Body of pancreas (tissue), 4 donors: ENCODE results near the gene UBE2N. TPM values are rescaled to one million over a fixed set of nuclear protein-coding genes. Genes with fewer than 3 reads are reported as not detected.
"Not testable (repeated sequence)": the region's sequence is repeated elsewhere in the genome, so short reads cannot be mapped to it uniquely, and the experiment has no call there.

Experiments
- ATAC-seq: fragments of 150-250 bp; one replicate; pipeline ENCODE4 v1.9.1; 2016
- DNase-seq, 4 donors: peaks; one replicate each; pipeline ENCODE4 v3.0.0-alpha.2; 2019
- H3K27ac ChIP-seq, 4 donors: fragments of 200-600 bp; sonication (generic); 1 replicate in 3 of 4; 2 replicates in 1 of 4; pipeline versions ENCODE4 v1.5.1 to v1.6.1; 2016 to 2019; ENCODE audit warnings: mild to moderate bottlenecking in 1 of 4, mixed read lengths in 1 of 4, moderate library complexity in 1 of 4
- H3K27me3 ChIP-seq, 2 donors: fragments of 200-600 bp; sonication (generic); one replicate each; pipeline ENCODE4 v1.6.0; 2016; ENCODE audit warnings: mild to moderate bottlenecking in 1 of 2
- H3K36me3 ChIP-seq, 2 donors: fragments of 200-600 bp; sonication (generic); replicated peaks in 1 of 2; 2 replicates each; pipeline ENCODE4 v1.5.1; 2016; ENCODE audit warnings: low read depth in 2 of 2; ENCODE audit not compliant: insufficient read depth in 1 of 2
- H3K4me1 ChIP-seq: fragments of 200-600 bp; sonication (generic); one replicate; pipeline ENCODE4 v1.6.0; 2016
- H3K4me3 ChIP-seq, 2 donors: fragments of 200-600 bp; sonication (generic); 1 replicate in 1 of 2; 2 replicates in 1 of 2; pipeline ENCODE4 v1.5.1; 2016 to 2019
- H3K9me3 ChIP-seq, 3 donors: fragments of 200-600 bp; sonication (generic); 1 replicate in 2 of 3; 2 replicates in 1 of 3; pipeline ENCODE4 v1.5.1; 2016
- POLR2A ChIP-seq, 3 donors: fragments of 450-650 bp; IDR thresholded peaks; one replicate each; pipeline ENCODE4 v1.6.1; 2016; ENCODE audit warnings: antibody characterized with exemption in 3 of 3, mild to moderate bottlenecking in 2 of 3
- WGBS, 2 donors: methylation state at CpG; one replicate each; pipeline ENCODE4 v1.1.5; 2017; 5-methylcytosine and 5-hydroxymethylcytosine counted together
- intact Hi-C: fragments of 100-400 bp; cut with DNase I; formaldehyde crosslinking; loops from one replicate; pipeline ENCODE4 v1.15.1; 2023
- total RNA-seq, 2 donors: library from RNA; depleted of rRNA; stranded (reverse); fragments of >200 nt; gene quantifications; one replicate each; pipeline ENCODE4 v1.1.0, GENCODE V29; 2016
- TF ChIP-seq, protein P1 (sequence below), 7 experiments: fragments of 450-650 bp in 4 of 7; fragments of 200-600 bp in 3 of 7; sonication (generic) in 3 of 7; IDR thresholded peaks; one replicate each; pipeline ENCODE4 v1.5.1; 2016 to 2019; ENCODE audit warnings: antibody characterized with exemption in 7 of 7

Gene UBE2N
- total RNA-seq, 2 donors from 2014 or later = 6.9 to 11.2 TPM

DNA sequence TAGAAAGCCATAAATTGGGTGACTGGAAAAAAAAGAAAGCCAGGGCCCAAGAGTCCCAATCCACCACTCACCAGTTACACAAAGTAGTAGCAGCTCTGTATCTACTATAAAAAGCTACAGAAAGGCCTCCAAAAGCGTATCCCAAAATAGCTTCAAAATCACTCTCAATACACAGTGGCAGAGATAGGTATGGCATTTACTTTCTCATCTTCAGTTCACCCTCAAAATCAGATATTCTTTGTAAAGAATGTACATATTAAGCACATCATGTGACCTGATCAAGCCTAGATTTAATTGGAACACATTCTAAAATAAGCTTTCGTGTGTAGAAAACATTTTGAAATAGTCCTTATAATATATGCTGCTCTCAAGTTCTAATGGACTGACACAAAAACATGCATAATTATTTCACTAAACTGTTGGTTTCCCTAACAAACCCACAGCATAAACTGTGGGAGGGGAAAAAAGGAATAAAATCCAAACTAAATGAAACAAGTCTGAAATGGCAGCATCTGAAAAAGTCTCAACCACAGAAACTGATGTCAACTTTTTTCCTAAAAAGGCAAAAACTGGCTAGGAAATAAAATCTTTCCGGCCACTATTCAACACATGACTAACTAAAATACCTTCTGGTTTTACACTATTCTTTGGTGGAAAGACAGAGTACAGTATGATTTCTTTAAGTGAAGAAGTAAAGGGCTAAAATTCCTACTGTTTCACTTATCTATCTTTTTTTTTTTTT is 25.9 kb downstream of the UBE2N start:
- intact Hi-C loops = no loop called here
- Histone ChIP-seq H3K27ac (no peak overlapping the region), H3K9me3 (no peaks in the 10 kb centered on the region), H3K4me3 (no peak overlapping the region), H3K27me3 (no peaks in the 10 kb centered on the region), H3K4me1 (peaks cover 30% of the 10 kb centered on the region), H3K36me3 (no peaks in the 10 kb centered on the region)
- ATAC-seq = no peak
- 76 to 80% methylated on average over 3 of the region's 3 CpGs for WGBS, 2 donors
- no peak for DNase-seq
- no peak for TF ChIP-seq POLR2A (IDR thresholded peaks at IDR 0.05)
- TF ChIP-seq, protein P1, sequence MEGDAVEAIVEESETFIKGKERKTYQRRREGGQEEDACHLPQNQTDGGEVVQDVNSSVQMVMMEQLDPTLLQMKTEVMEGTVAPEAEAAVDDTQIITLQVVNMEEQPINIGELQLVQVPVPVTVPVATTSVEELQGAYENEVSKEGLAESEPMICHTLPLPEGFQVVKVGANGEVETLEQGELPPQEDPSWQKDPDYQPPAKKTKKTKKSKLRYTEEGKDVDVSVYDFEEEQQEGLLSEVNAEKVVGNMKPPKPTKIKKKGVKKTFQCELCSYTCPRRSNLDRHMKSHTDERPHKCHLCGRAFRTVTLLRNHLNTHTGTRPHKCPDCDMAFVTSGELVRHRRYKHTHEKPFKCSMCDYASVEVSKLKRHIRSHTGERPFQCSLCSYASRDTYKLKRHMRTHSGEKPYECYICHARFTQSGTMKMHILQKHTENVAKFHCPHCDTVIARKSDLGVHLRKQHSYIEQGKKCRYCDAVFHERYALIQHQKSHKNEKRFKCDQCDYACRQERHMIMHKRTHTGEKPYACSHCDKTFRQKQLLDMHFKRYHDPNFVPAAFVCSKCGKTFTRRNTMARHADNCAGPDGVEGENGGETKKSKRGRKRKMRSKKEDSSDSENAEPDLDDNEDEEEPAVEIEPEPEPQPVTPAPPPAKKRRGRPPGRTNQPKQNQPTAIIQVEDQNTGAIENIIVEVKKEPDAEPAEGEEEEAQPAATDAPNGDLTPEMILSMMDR (IDR thresholded peaks at IDR 0.05) = no peak

DNA sequence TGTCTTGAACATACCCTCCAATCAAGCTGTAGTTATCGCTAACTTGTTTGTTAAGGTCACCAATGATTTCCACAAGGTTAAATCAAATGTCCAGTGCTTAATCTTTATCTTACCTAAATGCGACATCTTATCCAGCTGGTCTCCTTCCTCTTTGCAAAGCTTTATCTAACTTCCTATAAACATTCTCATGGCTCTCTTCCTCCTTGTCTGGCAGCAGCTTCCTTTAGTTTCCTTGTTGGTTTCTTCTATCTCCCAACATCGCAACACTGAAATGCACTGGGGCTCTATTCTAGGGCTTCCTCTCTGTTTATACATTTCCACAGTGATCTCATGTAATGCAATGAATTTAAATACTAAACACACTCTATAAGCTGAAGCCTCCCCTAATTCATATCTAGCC is 28.7 kb downstream of the UBE2N start:
- 35 to 45% methylated on average over 3 of the region's 3 CpGs for WGBS, 2 donors
- intact Hi-C loops = no loop called here
- Histone ChIP-seq H3K27ac (peak overlapping the region in 2 of 4 donors; percentile 46 to 51), H3K9me3 (no peaks in the 10 kb centered on the region), H3K4me1 (peaks cover 36% of the 10 kb centered on the region), H3K36me3 (no peaks in the 10 kb centered on the region), H3K27me3 (no peaks in the 10 kb centered on the region), H3K4me3 (no peak overlapping the region)
- DNase-seq = no peak
- no peak for ATAC-seq
- no peak for TF ChIP-seq POLR2A (IDR thresholded peaks at IDR 0.05)
- TF ChIP-seq, protein P1 (IDR thresholded peaks at IDR 0.05) = no peak

DNA sequence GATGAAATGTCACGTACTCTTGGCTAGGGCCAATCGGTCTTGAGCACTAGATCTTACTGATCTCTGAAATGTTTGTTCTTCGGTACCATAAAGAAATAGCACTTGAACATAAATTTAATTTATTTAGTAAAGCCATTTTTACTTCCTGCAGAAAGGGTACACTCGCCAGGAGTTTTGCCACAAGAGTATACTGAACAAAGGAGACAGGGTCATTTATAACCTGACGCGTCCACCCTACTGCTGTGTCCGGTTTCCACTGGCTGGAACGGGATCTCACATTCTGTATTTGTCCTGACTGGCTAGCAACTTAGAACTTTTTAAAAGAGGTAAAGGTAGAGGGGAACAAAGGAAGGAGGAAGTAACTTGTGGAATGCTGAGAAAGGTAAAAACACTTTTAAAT is 29.4 kb downstream of the UBE2N start:
- H3K4me1 ChIP-seq = peaks cover 36% of the 10 kb centered on the region
- H3K27ac ChIP-seq = peak overlapping the region in 2 of 4 donors; percentile 46 to 51
- H3K36me3 ChIP-seq, intact Hi-C loops, ATAC-seq, H3K4me3 ChIP-seq, H3K27me3 ChIP-seq, H3K9me3 ChIP-seq: not testable (repeated sequence)
- peak in 1 of 4 donors; percentile 28 for DNase-seq
- 66 to 75% methylated on average over 8 of the region's 8 CpGs for whole genome bisulfite sequencing, 2 donors

DNA sequence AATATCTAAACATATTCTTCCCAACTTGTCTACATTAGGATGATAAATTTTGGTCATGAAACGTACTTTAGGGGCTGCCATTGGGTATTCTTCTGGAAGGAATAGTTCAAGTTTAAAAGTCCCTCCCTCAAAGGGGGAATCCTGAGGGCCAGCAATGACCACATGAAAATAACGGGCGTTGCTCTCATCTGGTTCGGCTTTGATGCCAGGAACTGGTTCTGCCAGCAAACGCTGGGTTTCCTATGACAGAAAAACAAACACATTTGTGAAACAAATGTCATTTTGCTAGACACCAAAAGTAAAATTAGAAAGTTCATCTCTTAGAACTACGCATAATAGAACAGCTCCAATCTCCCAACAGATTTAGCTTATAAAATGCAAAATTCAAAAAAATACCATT is 30.7 kb downstream of the UBE2N start:
- ATAC-seq (peak; percentile 45), DNase-seq (peak in 3 of 4 donors; percentile 24 to 29 (median 28))
- H3K9me3 ChIP-seq, H3K36me3 ChIP-seq, H3K4me3 ChIP-seq, intact Hi-C loops, H3K27me3 ChIP-seq: not testable (repeated sequence)
- 16 to 18% methylated on average over 6 of the region's 6 CpGs for WGBS, 2 donors
- Histone ChIP-seq H3K4me1 (peaks cover 31% of the 10 kb centered on the region), H3K27ac (peak overlapping the region in 1 of 4 donors; percentile 34)

DNA sequence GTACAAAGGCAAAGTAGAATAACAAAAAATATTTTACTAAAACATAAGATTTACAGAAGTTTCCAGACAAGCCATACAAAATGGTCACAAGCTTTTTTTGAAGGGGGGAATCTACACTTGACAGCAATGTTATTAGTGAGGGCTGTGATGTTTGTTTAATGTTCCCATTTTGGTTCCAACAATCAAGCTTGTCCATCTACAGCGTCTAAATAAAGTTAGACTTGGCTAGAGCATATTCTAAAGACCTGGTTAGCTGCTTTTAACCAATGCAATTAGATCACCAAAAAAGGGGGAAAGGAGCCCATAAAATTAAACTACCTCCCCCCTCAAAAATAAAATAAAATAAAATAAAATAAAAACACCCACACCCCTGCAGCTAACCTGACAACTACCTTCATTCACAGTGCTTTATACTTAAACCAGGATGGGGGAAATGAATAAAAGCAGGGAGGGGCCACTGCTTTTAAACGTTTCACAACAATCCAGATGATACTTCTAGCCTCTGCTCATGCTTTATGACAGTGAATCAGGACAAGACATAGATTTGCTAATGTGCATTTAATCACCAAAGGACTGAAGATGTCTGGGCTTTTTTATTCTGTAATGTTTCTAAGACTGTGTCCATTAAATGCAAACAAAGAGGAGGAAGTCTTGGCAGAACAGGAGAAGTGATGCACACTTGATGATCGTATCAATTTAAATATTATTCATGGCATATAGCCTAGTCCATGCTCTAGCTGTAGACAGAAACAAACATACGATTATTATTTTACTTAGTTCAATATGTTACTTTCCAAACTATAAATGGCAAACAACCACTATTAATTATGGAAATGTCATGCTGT is 32.2 kb downstream of the UBE2N start:
- WGBS, 2 donors = 49 to 54% methylated on average over 4 of the region's 4 CpGs

DNA sequence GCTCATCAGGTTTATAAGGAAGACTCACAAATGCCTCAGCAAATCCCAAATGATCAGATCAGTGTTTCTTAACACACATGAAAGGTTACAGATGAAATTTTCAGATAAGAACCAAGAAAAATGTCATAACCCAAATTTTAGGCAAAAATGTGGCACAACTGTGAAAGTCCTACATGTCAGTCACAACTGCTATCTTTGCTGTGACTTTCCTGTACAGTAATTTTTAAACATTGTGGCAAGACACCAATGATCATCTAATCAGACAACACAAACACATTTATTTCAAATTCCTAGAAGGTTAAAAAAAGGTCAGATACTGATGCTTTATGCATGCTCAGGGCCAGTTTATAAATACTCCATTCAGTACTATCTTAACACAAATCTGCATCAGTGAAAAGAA is 32.9 kb downstream of the UBE2N start:
- intact Hi-C loops = no loop called here
- Histone ChIP-seq H3K36me3 (no peaks in the 10 kb centered on the region), H3K27me3 (no peaks in the 10 kb centered on the region), H3K4me3 (no peak overlapping the region), H3K27ac (no peak overlapping the region), H3K9me3 (no peaks in the 10 kb centered on the region), H3K4me1 (peaks cover 34% of the 10 kb centered on the region)
- ATAC-seq = no peak
- no peak for DNase-seq
- TF ChIP-seq, protein P1 (IDR thresholded peaks at IDR 0.05) = no peak
- TF ChIP-seq POLR2A (IDR thresholded peaks at IDR 0.05) = no peak

More for the DNA sequence above, 32.2 kb downstream of the UBE2N start:
- H3K27me3 ChIP-seq, H3K9me3 ChIP-seq, intact Hi-C loops, ATAC-seq, H3K4me3 ChIP-seq, H3K36me3 ChIP-seq, DNase-seq, H3K27ac ChIP-seq: not testable (repeated sequence)
- H3K4me1 ChIP-seq = peaks cover 28% of the 10 kb centered on the region
